Aorta (tissue), 5 donors: ENCODE measurements around the gene NFATC1. TPM values are rescaled to one million over a fixed set of nuclear protein-coding genes. Genes with fewer than 3 reads are reported as not detected.

Experiments
- ATAC-seq: fragments of 200-7000 bp; cut with Tn5 transposase; one replicate; pipeline ENCODE4 v1.9.1; 2022; ENCODE audit warnings: moderate library complexity; ENCODE audit not compliant: low FRiP score
- DNase-seq, 2 donors: peaks; one replicate each; pipeline ENCODE4 v3.0.0-alpha.2; 2020
- H3K27ac ChIP-seq, 2 donors: one replicate each; pipeline ENCODE4 v1.5.1; 2013; ENCODE audit warnings: low read length in 2 of 2, mild to moderate bottlenecking in 2 of 2, moderate library complexity in 2 of 2, control low read depth in 1 of 2, inconsistent platforms in 1 of 2, low read depth in 1 of 2
- H3K27me3 ChIP-seq, 2 donors: one replicate each; pipeline ENCODE4 v1.6.1; 2013; ENCODE audit warnings: control low read depth in 1 of 2, low read length in 1 of 2, mild to moderate bottlenecking in 1 of 2, moderate library complexity in 1 of 2; ENCODE audit not compliant: insufficient read depth in 2 of 2, control insufficient read depth in 1 of 2
- H3K36me3 ChIP-seq, 2 donors: one replicate each; pipeline ENCODE4 v1.6.1; 2013; ENCODE audit warnings: control low read depth in 1 of 2, low read length in 1 of 2, mild to moderate bottlenecking in 1 of 2; ENCODE audit not compliant: insufficient read depth in 2 of 2, control insufficient read depth in 1 of 2
- H3K4me1 ChIP-seq, 2 donors: one replicate each; pipeline ENCODE4 v1.6.1; 2013; ENCODE audit warnings: low read length in 2 of 2, control low read depth in 1 of 2, mild to moderate bottlenecking in 1 of 2, moderate library complexity in 1 of 2; ENCODE audit not compliant: insufficient read depth in 2 of 2, control insufficient read depth in 1 of 2
- H3K4me3 ChIP-seq, 2 donors: one replicate each; pipeline ENCODE4 v1.5.1; 2013; ENCODE audit warnings: low read length in 2 of 2, control low read depth in 1 of 2, mild to moderate bottlenecking in 1 of 2
- H3K9me3 ChIP-seq: one replicate; pipeline ENCODE4 v1.6.1; 2013; ENCODE audit warnings: mild to moderate bottlenecking, low read length; ENCODE audit not compliant: control insufficient read depth
- WGBS, 2 donors: extraction: QIAGEN DNeasy Blood & Tissue Kit; methylation state at CpG; one replicate each; pipeline ENCODE4 v1.1.7; 2013; 5-methylcytosine and 5-hydroxymethylcytosine counted together
- intact Hi-C, 2 donors: fragments of 100-400 bp; cut with DNase I; formaldehyde crosslinking; loops; one replicate each; pipeline versions ENCODE4 v1.14.2 to v1.15.0; 2022
- polyA plus RNA-seq, 2 donors: library from polyadenylated mRNA; stranded (reverse); fragments of 200-250 nt; gene quantifications; one replicate each; pipeline ENCODE4 v1.2.3, GENCODE V29; 2013
- total RNA-seq, 2 donors: library from RNA; stranded (reverse); fragmentation: NEBNext Ultra II Directional; extraction: Animal tissue kit (Norgen Biotek cat#: 25700); gene quantifications; one replicate each; pipeline ENCODE4 v1.2.1, GENCODE V29; 2021
- donor health status: healthy with polysubstance abuse.
- donor health status: Bipolar disorder and iron deficiency.
- donor health status: DM: no; HTN: no; CAD: no.
- donor health status: DM: no; HTN: no; CAD: no.
- donor health status: DM: yes; HTN: yes; CAD: no.

NFATC1 gene
- total and polyA plus RNA-seq, 4 donors, result 2.0 to 39.2 (median 22.2) TPM

GRCh38 chr18:79410731-79411613 is 15.2 kb downstream of the NFATC1 start:
- no peak for ATAC-seq
- H3K36me3 ChIP-seq, result peaks cover 3 to 4% of the 10 kb centered on the region in 2 donors
- intact Hi-C loops, result no loop called here

GRCh38 chr18:79411614-79412526 is 16.1 kb downstream of the NFATC1 start:
- Histone ChIP-seq H3K27ac (no peak overlapping the region), H3K9me3 (no peaks in the 10 kb centered on the region), H3K4me3 (no peak overlapping the region), H3K36me3 (peaks cover 3 to 4% of the 10 kb centered on the region in 2 donors), H3K27me3 (no peaks in the 10 kb centered on the region), H3K4me1 (no peaks in the 10 kb centered on the region)
- peak; percentile 45 to 71 for DNase-seq
- intact Hi-C loops, result no loop called here
- no peak for ATAC-seq
- 85 to 89% methylated on average over 47 of the region's 47 CpGs for WGBS, 2 donors

More at GRCh38 chr18:79410731-79411613, 15.2 kb downstream of the NFATC1 start:
- no peak overlapping the region for H3K27ac ChIP-seq
- no peaks in the 10 kb centered on the region for H3K9me3 ChIP-seq
- WGBS, 2 donors, result 96 to 98% methylated on average over 82 to 84 of the region's 84 CpGs
- no peaks in the 10 kb centered on the region for H3K4me1 ChIP-seq
- H3K4me3 ChIP-seq, result no peak overlapping the region
- no peaks in the 10 kb centered on the region for H3K27me3 ChIP-seq
- peak; percentile 51 to 76 for DNase-seq

- DNase-seq (peak; percentile 33 to 62), ATAC-seq (no peak)
- H3K4me3 ChIP-seq, result no peak overlapping the region
- WGBS, 2 donors, result 93% methylated on average over 16 of the region's 16 CpGs
- H3K4me1 ChIP-seq, result no peaks in the 10 kb centered on the region
- H3K27me3 ChIP-seq, result no peaks in the 10 kb centered on the region
- H3K27ac ChIP-seq, result no peak overlapping the region
- H3K36me3 ChIP-seq, result peaks cover 3 to 4% of the 10 kb centered on the region in 2 donors
- no peaks in the 10 kb centered on the region for H3K9me3 ChIP-seq
- intact Hi-C loops, result no loop called here
Measured at GRCh38 chr18:79413025-79413424, 17.3 kb downstream of the NFATC1 start.

GRCh38 chr18:79413426-79413825 is 17.7 kb downstream of the NFATC1 start:
- 96 to 97% methylated on average over 16 of the region's 16 CpGs for WGBS, 2 donors
- no peak overlapping the region for H3K4me3 ChIP-seq
- H3K4me1 ChIP-seq, result no peaks in the 10 kb centered on the region
- no peaks in the 10 kb centered on the region for H3K9me3 ChIP-seq
- intact Hi-C loops, result no loop called here
- H3K27me3 ChIP-seq, result no peaks in the 10 kb centered on the region
- H3K36me3 ChIP-seq, result peaks cover 3 to 4% of the 10 kb centered on the region in 2 donors
- H3K27ac ChIP-seq, result no peak overlapping the region
- no peak for ATAC-seq
- DNase-seq, result peak; percentile 23 to 63

GRCh38 chr18:79413901-79414300 is 18.2 kb downstream of the NFATC1 start:
- Histone ChIP-seq H3K4me1 (no peaks in the 10 kb centered on the region), H3K4me3 (no peak overlapping the region), H3K27me3 (no peaks in the 10 kb centered on the region), H3K27ac (no peak overlapping the region), H3K36me3 (peaks cover 3 to 4% of the 10 kb centered on the region in 2 donors), H3K9me3 (no peaks in the 10 kb centered on the region)
- intact Hi-C loops, result no loop called here
- DNase-seq (peak; percentile 27 to 67), ATAC-seq (no peak)
- WGBS, 2 donors, result 82 to 84% methylated on average over 9 of the region's 9 CpGs

- Histone ChIP-seq H3K9me3 (no peaks in the 10 kb centered on the region), H3K4me3 (no peak overlapping the region), H3K36me3 (peaks cover 1 to 3% of the 10 kb centered on the region in 2 donors), H3K4me1 (no peaks in the 10 kb centered on the region), H3K27me3 (no peaks in the 10 kb centered on the region), H3K27ac (no peak overlapping the region)
- WGBS, 2 donors, result 96% methylated on average over 24 of the region's 24 CpGs
- peak in 1 of 2 donors; percentile 45 for DNase-seq
- intact Hi-C loops, result no loop called here
- peak; percentile 34 for ATAC-seq
Measured at GRCh38 chr18:79416022-79416676, 20.4 kb downstream of the NFATC1 start.

- Histone ChIP-seq H3K9me3 (no peaks in the 10 kb centered on the region), H3K27ac (no peak overlapping the region), H3K4me1 (no peaks in the 10 kb centered on the region), H3K27me3 (no peaks in the 10 kb centered on the region), H3K36me3 (peaks cover 1 to 3% of the 10 kb centered on the region in 2 donors), H3K4me3 (no peak overlapping the region)
- intact Hi-C loops, result no loop called here
- WGBS, 2 donors, result 94 to 96% methylated on average over 12 of the region's 12 CpGs
- peak in 1 of 2 donors; percentile 74 for DNase-seq
- ATAC-seq, result no peak
Measured at GRCh38 chr18:79416677-79417052, 20.9 kb downstream of the NFATC1 start.

GRCh38 chr18:79418236-79418635 is 22.5 kb downstream of the NFATC1 start:
- Histone ChIP-seq H3K9me3 (no peaks in the 10 kb centered on the region), H3K4me3 (no peak overlapping the region), H3K27me3 (no peaks in the 10 kb centered on the region), H3K27ac (no peak overlapping the region), H3K36me3 (peaks cover 0 to 3% of the 10 kb centered on the region in 2 donors), H3K4me1 (no peaks in the 10 kb centered on the region)
- intact Hi-C loops, result no loop called here
- WGBS, 2 donors, result 96 to 98% methylated on average over 19 of the region's 19 CpGs
- DNase-seq, result no peak
- no peak for ATAC-seq
